Fibroblast of villous mesenchyme (primary cell): ENCODE results near the gene RUFY4. TPM values are rescaled to one million over a fixed set of nuclear protein-coding genes. Genes with fewer than 3 reads are reported as not detected.

Experiments
- DNase-seq: peaks from one replicate; pipeline ENCODE4 v3.0.0-alpha.2; 2010; ENCODE audit warnings: low read depth
- H3K4me3 ChIP-seq: 2 replicates; pipeline ENCODE4 v1.5.1; 2011; ENCODE audit warnings: low read depth, mild to moderate bottlenecking, low read length
- CTCF ChIP-seq: IDR thresholded peaks from 2 replicates; pipeline ENCODE4 v1.5.1; 2012; ENCODE audit warnings: low read depth, mild to moderate bottlenecking, low read length; ENCODE audit not compliant: insufficient read depth
- total RNA-seq: library from RNA; depleted of rRNA; stranded (reverse); fragments of >200 nt; gene quantifications from 2 replicates; pipeline ENCODE4 v1.2.3, GENCODE V29; 2012

RUFY4 gene
- total RNA-seq, 1 donor = not detected

- TF ChIP-seq CTCF = no peak
- no peak for DNase-seq
- H3K4me3 ChIP-seq = no peak overlapping the region
These were observed 1.5 kb downstream of the RUFY4 start for GRCh38 chr2:218070587-218070986.

GRCh38 chr2:218071218-218071937, 2.3 kb downstream of the RUFY4 start:
- no peak overlapping the region for H3K4me3 ChIP-seq
- no peak for TF ChIP-seq CTCF
- DNase-seq = no peak

- DNase-seq = no peak
- TF ChIP-seq CTCF = no peak
- no peak overlapping the region for H3K4me3 ChIP-seq
These were observed 2.9 kb downstream of the RUFY4 start for GRCh38 chr2:218072002-218072401.

- no peak overlapping the region for H3K4me3 ChIP-seq
- no peak for DNase-seq
- TF ChIP-seq CTCF = no peak
These were observed 3.5 kb downstream of the RUFY4 start for GRCh38 chr2:218072478-218073024.

GRCh38 chr2:218073185-218073584, 4.1 kb downstream of the RUFY4 start:
- no peak for DNase-seq
- no peak overlapping the region for H3K4me3 ChIP-seq
- no peak for TF ChIP-seq CTCF

- no peak for DNase-seq
- H3K4me3 ChIP-seq = no peak overlapping the region
- peak; percentile 56 for TF ChIP-seq CTCF
These were observed 5.0 kb downstream of the RUFY4 start for GRCh38 chr2:218074031-218074430.
